Neural cell (in vitro differentiated cells): ENCODE measurements around the gene ADGRB2.
"Not testable (repeated sequence)": the region's sequence is repeated elsewhere in the genome, so short reads cannot be mapped to it uniquely, and the experiment has no call there.

Experiments
- MXI1 ChIP-seq: fragments of 450-650 bp; conservative IDR thresholded peaks from 2 replicates; pipeline ENCODE4 v1.6.1; 2014; ENCODE audit warnings: antibody characterized with exemption, mild to moderate bottlenecking; ENCODE audit not compliant: poor library complexity, severe bottlenecking
- TF ChIP-seq, protein P1 (sequence below): fragments of 450-650 bp; IDR thresholded peaks from 2 replicates; pipeline ENCODE4 v1.5.1; 2014; ENCODE audit warnings: antibody characterized with exemption, mild to moderate bottlenecking, moderate library complexity; ENCODE audit not compliant: poor library complexity, severe bottlenecking

GRCh38 chr1:31707059-31707600 lies 57.0 kb downstream of the ADGRB2 start:
- TF ChIP-seq, protein P1, sequence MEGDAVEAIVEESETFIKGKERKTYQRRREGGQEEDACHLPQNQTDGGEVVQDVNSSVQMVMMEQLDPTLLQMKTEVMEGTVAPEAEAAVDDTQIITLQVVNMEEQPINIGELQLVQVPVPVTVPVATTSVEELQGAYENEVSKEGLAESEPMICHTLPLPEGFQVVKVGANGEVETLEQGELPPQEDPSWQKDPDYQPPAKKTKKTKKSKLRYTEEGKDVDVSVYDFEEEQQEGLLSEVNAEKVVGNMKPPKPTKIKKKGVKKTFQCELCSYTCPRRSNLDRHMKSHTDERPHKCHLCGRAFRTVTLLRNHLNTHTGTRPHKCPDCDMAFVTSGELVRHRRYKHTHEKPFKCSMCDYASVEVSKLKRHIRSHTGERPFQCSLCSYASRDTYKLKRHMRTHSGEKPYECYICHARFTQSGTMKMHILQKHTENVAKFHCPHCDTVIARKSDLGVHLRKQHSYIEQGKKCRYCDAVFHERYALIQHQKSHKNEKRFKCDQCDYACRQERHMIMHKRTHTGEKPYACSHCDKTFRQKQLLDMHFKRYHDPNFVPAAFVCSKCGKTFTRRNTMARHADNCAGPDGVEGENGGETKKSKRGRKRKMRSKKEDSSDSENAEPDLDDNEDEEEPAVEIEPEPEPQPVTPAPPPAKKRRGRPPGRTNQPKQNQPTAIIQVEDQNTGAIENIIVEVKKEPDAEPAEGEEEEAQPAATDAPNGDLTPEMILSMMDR: not testable (repeated sequence)
- not testable (repeated sequence) for TF ChIP-seq MXI1
